SK-N-SH (cell line): ENCODE results near the gene FRAS1.

Experiments
- CTCF ChIP-seq: fragments of 200-600 bp; sonication (generic); IDR thresholded peaks from 2 replicates; pipeline ENCODE4 v1.6.1; 2017; ENCODE audit warnings: antibody characterized with exemption, mild to moderate bottlenecking, moderate library complexity
- EP300 ChIP-seq, 2 experiments: IDR thresholded peaks; 2 replicates each; pipeline versions ENCODE4 v1.4.0 to v1.6.1; 2012; ENCODE audit warnings: borderline replicate concordance in 1 of 2, low read depth in 1 of 2, low read length in 1 of 2
- FOXM1 ChIP-seq: IDR thresholded peaks from 2 replicates; pipeline ENCODE4 v1.4.0; 2012; ENCODE audit warnings: low read depth, mild to moderate bottlenecking
- GABPA ChIP-seq: IDR thresholded peaks from 2 replicates; pipeline ENCODE4 v1.4.0; 2012; ENCODE audit warnings: low read depth, mild to moderate bottlenecking
- GATA2 ChIP-seq: sonication (generic); formaldehyde crosslinking; IDR thresholded peaks from 2 replicates; pipeline ENCODE4 v1.5.0; 2020; ENCODE audit warnings: mild to moderate bottlenecking, missing genetic modification reagents
- MAX ChIP-seq: IDR thresholded peaks from 2 replicates; pipeline ENCODE4 v1.4.0; 2012; ENCODE audit warnings: low read depth
- POLR2AphosphoS5 ChIP-seq: IDR thresholded peaks from 2 replicates; pipeline ENCODE4 v1.6.1; 2012; ENCODE audit warnings: low read depth, low read length
- RAD21 ChIP-seq: IDR thresholded peaks from 2 replicates; pipeline ENCODE4 v1.6.1; 2012; ENCODE audit warnings: mild to moderate bottlenecking, low read length
- RFX5 ChIP-seq: IDR thresholded peaks from 2 replicates; pipeline ENCODE4 v1.6.1; 2012; ENCODE audit warnings: mild to moderate bottlenecking, improper control_type of control experiment, low read length
- SIN3A ChIP-seq: IDR thresholded peaks from 2 replicates; pipeline ENCODE4 v1.6.1; 2012; ENCODE audit warnings: low read depth, mild to moderate bottlenecking, low read length, moderate library complexity, borderline replicate concordance
- SMC3 ChIP-seq: IDR thresholded peaks from 2 replicates; pipeline ENCODE4 v1.6.1; 2012; ENCODE audit warnings: low read depth, low read length, improper control_type of control experiment

- TF ChIP-seq CTCF (no peak), SIN3A (no peak), GATA2 (CRISPR knock-in tag) (no peak), MAX (no peak), SMC3 (no peak), POLR2AphosphoS5 (no peak), FOXM1 (no peak), GABPA (no peak), EP300 (IDR thresholded peaks at IDR 0.05; ENCODE audit: borderline replicate concordance in 1 of 2, low read depth in 1 of 2, low read length in 1 of 2) (no peak), RAD21 (no peak), RFX5 (no peak)
Observed at GRCh38 chr4:78227411-78228057, 170.4 kb downstream of the FRAS1 start.
